Fibroblast of villous mesenchyme (primary cell): ENCODE measurements around the gene TNFRSF12A. TPM values are rescaled to one million over a fixed set of nuclear protein-coding genes. Genes with fewer than 3 reads are reported as not detected.
A peak's percentile ranks its signal among the peaks of the same experiment; 100 is the strongest.

Experiments
- DNase-seq: peaks from one replicate; pipeline ENCODE4 v3.0.0-alpha.2; 2010; ENCODE audit warnings: low read depth
- H3K4me3 ChIP-seq: 2 replicates; pipeline ENCODE4 v1.5.1; 2011; ENCODE audit warnings: low read depth, mild to moderate bottlenecking, low read length
- total RNA-seq: library from RNA; depleted of rRNA; stranded (reverse); fragments of >200 nt; gene quantifications from 2 replicates; pipeline ENCODE4 v1.2.3, GENCODE V29; 2012
- TF ChIP-seq, protein P1 (sequence below): IDR thresholded peaks from 2 replicates; pipeline ENCODE4 v1.5.1; 2012; ENCODE audit warnings: low read depth, mild to moderate bottlenecking, low read length; ENCODE audit not compliant: insufficient read depth

The TNFRSF12A gene
- total RNA-seq, 1 donor, result 196 TPM

DNA sequence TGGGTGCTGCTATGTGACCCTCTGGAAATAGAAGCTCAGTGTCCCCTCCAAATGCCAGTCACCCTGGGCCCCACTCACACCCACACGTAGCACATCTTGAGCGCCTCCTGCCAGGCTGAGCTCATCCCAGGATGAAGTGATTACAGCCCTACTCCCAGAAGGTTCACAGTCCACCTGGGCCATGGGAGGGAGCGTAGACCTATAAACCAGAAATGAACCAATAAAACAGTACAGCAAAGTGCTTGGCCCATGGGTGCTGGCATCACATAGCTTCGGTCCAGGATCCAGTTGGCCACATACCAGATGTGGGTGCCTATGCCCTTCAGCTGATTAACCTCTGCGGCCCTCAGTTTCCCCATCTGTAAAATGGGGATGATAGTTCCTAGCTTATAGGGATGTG is 18.7 kb downstream of the TNFRSF12A start:
- TF ChIP-seq, protein P1, sequence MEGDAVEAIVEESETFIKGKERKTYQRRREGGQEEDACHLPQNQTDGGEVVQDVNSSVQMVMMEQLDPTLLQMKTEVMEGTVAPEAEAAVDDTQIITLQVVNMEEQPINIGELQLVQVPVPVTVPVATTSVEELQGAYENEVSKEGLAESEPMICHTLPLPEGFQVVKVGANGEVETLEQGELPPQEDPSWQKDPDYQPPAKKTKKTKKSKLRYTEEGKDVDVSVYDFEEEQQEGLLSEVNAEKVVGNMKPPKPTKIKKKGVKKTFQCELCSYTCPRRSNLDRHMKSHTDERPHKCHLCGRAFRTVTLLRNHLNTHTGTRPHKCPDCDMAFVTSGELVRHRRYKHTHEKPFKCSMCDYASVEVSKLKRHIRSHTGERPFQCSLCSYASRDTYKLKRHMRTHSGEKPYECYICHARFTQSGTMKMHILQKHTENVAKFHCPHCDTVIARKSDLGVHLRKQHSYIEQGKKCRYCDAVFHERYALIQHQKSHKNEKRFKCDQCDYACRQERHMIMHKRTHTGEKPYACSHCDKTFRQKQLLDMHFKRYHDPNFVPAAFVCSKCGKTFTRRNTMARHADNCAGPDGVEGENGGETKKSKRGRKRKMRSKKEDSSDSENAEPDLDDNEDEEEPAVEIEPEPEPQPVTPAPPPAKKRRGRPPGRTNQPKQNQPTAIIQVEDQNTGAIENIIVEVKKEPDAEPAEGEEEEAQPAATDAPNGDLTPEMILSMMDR, result no peak
- H3K4me3 ChIP-seq, result no peak overlapping the region
- no peak for DNase-seq

DNA sequence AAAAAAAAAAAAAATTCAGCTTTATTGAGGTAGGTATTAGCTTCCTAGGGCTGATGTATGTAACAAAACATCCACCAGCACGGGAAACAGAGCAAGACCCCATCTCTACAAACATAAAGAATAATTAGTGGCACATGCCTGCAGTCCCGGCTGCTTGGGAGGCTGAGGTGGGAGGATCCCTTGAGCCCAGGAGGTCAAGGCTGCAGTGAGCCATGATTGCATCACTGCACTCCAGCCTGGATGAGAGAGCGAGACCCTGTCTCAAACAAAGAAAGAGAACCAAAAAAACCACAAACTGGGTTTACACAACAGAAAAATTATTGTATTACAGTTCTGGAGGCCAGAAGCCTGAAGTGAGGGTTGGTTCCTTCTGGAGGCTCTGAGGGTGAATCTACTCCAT is 22.2 kb downstream of the TNFRSF12A start:
- TF ChIP-seq, protein P1, result no peak
- no peak for DNase-seq
- no peak overlapping the region for H3K4me3 ChIP-seq

DNA sequence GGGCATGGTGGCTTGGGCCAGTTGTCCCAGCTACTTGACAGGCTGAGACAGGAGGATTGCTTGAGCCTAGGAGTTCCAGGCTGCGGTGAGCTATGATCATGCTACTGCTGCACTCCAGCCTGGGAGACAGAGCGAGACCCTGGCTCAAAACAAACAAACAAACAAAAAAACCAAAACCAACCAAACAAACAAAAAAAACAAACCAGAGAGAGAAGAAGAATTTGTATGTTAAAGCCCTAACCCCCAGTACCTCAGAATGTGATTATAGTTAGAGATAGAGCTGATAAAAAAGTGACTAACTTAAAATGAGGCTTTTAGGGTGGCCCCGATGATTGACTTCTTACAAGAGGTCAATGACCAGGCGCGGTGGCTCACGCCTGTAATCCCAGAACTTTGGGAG is 24.5 kb downstream of the TNFRSF12A start:
- DNase-seq, result no peak
- H3K4me3 ChIP-seq, result no peak overlapping the region
- TF ChIP-seq, protein P1, result no peak

DNA sequence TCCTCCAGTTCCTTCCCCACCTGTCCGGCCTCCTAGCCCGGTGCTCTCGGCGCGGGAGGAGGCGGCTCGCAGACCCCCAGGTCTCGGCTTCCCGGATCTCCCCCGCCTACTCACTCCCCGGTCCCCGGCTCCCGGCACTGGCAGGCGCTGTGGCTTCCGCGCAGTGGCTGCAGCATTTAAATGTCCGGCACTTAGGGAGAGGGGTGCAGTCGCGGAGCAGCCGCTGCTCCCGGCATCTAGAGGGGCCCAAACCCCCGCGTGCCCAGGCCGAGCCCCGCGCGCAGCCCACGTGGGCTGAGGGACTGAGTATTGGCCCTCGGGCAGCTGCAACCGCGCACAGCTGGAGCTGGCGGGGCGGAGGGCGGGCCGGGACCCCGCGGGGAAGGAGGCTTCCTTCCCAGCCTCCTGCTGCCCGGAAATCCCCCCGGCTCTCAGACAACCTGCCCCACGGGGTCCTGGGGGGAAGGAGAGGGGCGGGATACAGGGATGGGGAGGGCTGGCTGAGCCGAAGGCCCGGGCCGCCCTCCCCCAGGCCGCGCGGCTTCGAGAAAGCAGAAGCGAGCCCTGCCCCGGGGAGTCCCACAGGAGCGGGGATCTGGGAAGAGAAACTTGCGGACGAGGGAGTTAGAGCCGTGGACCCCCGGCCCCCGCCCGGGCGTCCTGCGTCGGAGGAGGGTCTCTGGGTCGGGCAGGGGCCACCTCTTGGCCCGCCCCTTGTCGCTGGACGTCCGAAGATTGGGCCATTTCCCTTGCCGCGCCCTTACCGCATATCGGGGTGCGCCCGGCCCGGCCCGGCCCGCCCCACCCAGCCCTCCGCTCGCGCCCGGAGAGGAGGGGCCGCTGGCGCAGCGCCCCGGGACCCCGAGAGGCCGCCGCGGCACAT is 25.8 kb downstream of the TNFRSF12A start, which contains the start of gene MMP25:
Gene MMP25 (plus strand): TSS at position 804 of the 883 bp plus-strand sequence. CDS start 357 bp downstream, outside the sequence.
- TF ChIP-seq, protein P1, result no peak
- H3K4me3 ChIP-seq, result peak within 1 kb of the TSS; percentile 51
- no peak for DNase-seq

DNA sequence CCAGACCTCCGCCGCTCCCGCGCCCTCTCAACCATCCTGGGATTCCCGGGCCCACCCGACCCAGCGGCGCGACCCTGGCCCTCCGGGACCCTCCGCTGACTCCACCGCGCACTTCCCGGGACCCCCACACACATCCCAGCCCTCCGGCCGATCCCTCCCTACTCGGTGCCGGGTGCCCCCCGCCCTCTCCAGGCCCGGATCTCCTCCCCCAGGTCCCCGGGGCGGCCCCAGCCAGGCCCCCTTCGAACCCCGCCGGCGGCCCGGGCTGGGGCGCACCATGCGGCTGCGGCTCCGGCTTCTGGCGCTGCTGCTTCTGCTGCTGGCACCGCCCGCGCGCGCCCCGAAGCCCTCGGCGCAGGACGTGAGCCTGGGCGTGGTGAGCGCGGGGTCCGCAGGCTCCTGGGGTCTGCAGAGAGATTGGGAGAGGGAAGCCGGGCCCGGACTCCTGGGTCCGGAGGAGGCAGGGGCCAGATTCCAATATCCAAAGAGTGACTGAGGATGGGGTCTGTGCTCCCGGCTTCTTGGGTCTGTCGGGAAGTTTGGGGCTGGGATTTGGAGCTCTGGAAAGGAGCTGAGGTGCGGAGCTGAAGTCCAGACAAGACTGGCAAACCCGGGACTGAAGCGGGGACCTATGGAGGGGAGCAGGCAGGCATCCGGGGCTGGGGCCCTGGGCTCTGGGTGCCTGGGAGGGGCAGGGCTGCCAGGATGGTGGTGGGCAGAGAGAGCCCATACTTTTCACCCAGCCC is 26.6 kb downstream of the TNFRSF12A start:
- DNase-seq, result no peak
- H3K4me3 ChIP-seq, result no peak overlapping the region
- TF ChIP-seq, protein P1, result no peak

DNA sequence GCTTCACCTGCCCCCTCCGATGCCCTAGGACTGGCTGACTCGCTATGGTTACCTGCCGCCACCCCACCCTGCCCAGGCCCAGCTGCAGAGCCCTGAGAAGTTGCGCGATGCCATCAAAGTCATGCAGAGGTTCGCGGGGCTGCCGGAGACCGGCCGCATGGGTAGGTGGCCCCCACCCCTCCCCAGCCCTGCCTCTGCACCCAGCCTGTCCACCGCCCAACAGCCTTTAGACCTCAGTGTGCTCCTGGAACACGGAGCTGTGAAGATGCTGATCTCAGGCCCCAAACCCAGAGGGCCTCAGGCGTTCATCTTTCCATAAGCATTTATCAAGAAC is 27.2 kb downstream of the TNFRSF12A start:
- H3K4me3 ChIP-seq, result no peak overlapping the region
- no peak for DNase-seq
- TF ChIP-seq, protein P1, result no peak
